SK-N-SH (cell line): ENCODE results near the gene MYH3. TPM values are rescaled to one million over a fixed set of nuclear protein-coding genes. Genes with fewer than 3 reads are reported as not detected.

Source experiments
- CTCF ChIA-PET: fragments of 300-600, 350-600 bp; formaldehyde crosslinking; extraction: SDS; loops from one replicate; lab custom pipeline; 2021; lab: Yijun Ruan, JAX
- POLR2A ChIA-PET: fragments of 350-600 bp; sonication (Branson Sonifier 250); formaldehyde crosslinking; extraction: SDS; loops from one replicate; lab custom pipeline; 2020; ENCODE audit warnings: antibody characterized with exemption, inconsistent platforms; lab: Yijun Ruan, JAX
- DNase-seq: peaks from one replicate; pipeline ENCODE4 v3.0.0; 2012
- H2AFZ ChIP-seq: fragments of 200-600 bp; sonication (generic); 2 replicates; pipeline ENCODE4 v1.8.1; 2016; ENCODE audit warnings: antibody characterized with exemption, mild to moderate bottlenecking, low read depth
- H3F3A ChIP-seq: fragments of 200-600 bp; sonication (generic); replicated peaks from 2 replicates; pipeline ENCODE3; 2016; ENCODE audit warnings: antibody characterized with exemption, mild to moderate bottlenecking; ENCODE audit not compliant: insufficient read depth
- H3K27ac ChIP-seq, 2 experiments: fragments of 200-500 bp in 1 of 2; fragments of 200-600 bp in 1 of 2; sonication (Bioruptor generic) in 1 of 2; sonication (generic), shearing (Covaris generic) in 1 of 2; 2 replicates each; pipeline versions ENCODE4 v1.5.1 to v1.6.1; 2014 to 2016; ENCODE audit warnings: low read depth in 2 of 2, inconsistent platforms in 1 of 2, low read length in 1 of 2, mild to moderate bottlenecking in 1 of 2, mixed read lengths in 1 of 2
- H3K27me3 ChIP-seq: fragments of 200-600 bp; sonication (generic), shearing (Covaris generic); 2 replicates; pipeline ENCODE4 v1.6.1; 2016; ENCODE audit warnings: mixed run types; ENCODE audit not compliant: insufficient read depth
- H3K36me3 ChIP-seq, 2 experiments: fragments of 200-500 bp in 1 of 2; fragments of 200-600 bp in 1 of 2; sonication (Bioruptor generic) in 1 of 2; sonication (generic) in 1 of 2; replicated peaks in 1 of 2; 2 replicates each; pipeline versions ENCODE3 to v1.5.1; 2014 to 2016; ENCODE audit warnings: low read length in 1 of 2, mild to moderate bottlenecking in 1 of 2; ENCODE audit not compliant: insufficient read depth in 2 of 2, control insufficient read depth in 1 of 2
- H3K4me1 ChIP-seq, 2 experiments: fragments of 200-500 bp in 1 of 2; fragments of 200-600 bp in 1 of 2; sonication (Bioruptor generic) in 1 of 2; sonication (generic), shearing (Covaris generic) in 1 of 2; 2 replicates each; pipeline versions ENCODE4 v1.5.1 to v1.6.1; 2014 to 2016; ENCODE audit warnings: low read depth in 1 of 2, low read length in 1 of 2, mixed run types in 1 of 2; ENCODE audit not compliant: insufficient read depth in 2 of 2, control insufficient read depth in 1 of 2
- H3K4me2 ChIP-seq: fragments of 200-600 bp; sonication (generic), shearing (Covaris generic); 2 replicates; pipeline ENCODE4 v1.6.1; 2017; ENCODE audit warnings: mixed run types
- H3K4me3 ChIP-seq, 2 experiments: fragments of 200-500 bp in 1 of 2; fragments of 200-600 bp in 1 of 2; sonication (Bioruptor generic) in 1 of 2; sonication (generic), shearing (Covaris generic) in 1 of 2; 2 replicates each; pipeline versions ENCODE4 v1.5.1 to v1.8.1; 2014 to 2016; ENCODE audit warnings: low read depth in 2 of 2, inconsistent platforms in 1 of 2, low read length in 1 of 2, mild to moderate bottlenecking in 1 of 2, mixed read lengths in 1 of 2, moderate library complexity in 1 of 2
- H3K79me2 ChIP-seq: fragments of 200-600 bp; sonication (generic); 2 replicates; pipeline ENCODE4 v1.8.1; 2017; ENCODE audit warnings: mild to moderate bottlenecking; ENCODE audit not compliant: insufficient read depth
- H3K9ac ChIP-seq: fragments of 200-600 bp; sonication (generic); 2 replicates; pipeline ENCODE4 v1.6.1; 2017; ENCODE audit warnings: mixed run types
- H3K9me2 ChIP-seq: fragments of 200-600 bp; sonication (generic); 2 replicates; pipeline ENCODE4 v1.6.1; 2017; ENCODE audit warnings: mixed run types
- H3K9me3 ChIP-seq: fragments of 200-600 bp; sonication (generic); 2 replicates; pipeline ENCODE4 v1.6.1; 2017; ENCODE audit warnings: mixed run types, mild to moderate bottlenecking, moderate library complexity
- H4K20me1 ChIP-seq: fragments of 200-600 bp; sonication (generic); 2 replicates; pipeline ENCODE4 v1.6.1; 2017; ENCODE audit warnings: mild to moderate bottlenecking, mixed run types; ENCODE audit not compliant: insufficient read depth
- CHD2 ChIP-seq: fragments of 150-350 bp; IDR thresholded peaks from 2 replicates; pipeline ENCODE4 v1.6.1; 2018; ENCODE audit warnings: low read length; ENCODE audit not compliant: partially characterized antibody
- CTCF ChIP-seq: fragments of 200-600 bp; sonication (generic); IDR thresholded peaks from 2 replicates; pipeline ENCODE4 v1.6.1; 2017; ENCODE audit warnings: antibody characterized with exemption, mild to moderate bottlenecking, moderate library complexity
- FOSL2 ChIP-seq: IDR thresholded peaks from 2 replicates; pipeline ENCODE4 v1.4.0; 2012; ENCODE audit warnings: low read depth, mild to moderate bottlenecking, moderate library complexity, borderline replicate concordance
- GABPA ChIP-seq: IDR thresholded peaks from 2 replicates; pipeline ENCODE4 v1.4.0; 2012; ENCODE audit warnings: low read depth, mild to moderate bottlenecking
- IRF3 ChIP-seq: fragments of 150-350 bp; IDR thresholded peaks from 2 replicates; pipeline ENCODE4 v1.6.1; 2016; ENCODE audit warnings: mild to moderate bottlenecking, low read depth, low read length
- NFIC ChIP-seq: IDR thresholded peaks from 2 replicates; pipeline ENCODE4 v1.4.0; 2012; ENCODE audit warnings: borderline replicate concordance
- NRF1 ChIP-seq: IDR thresholded peaks from 2 replicates; pipeline ENCODE4 v1.6.1; 2012; ENCODE audit warnings: low read depth, mild to moderate bottlenecking, low read length
- PBX3 ChIP-seq: IDR thresholded peaks from 2 replicates; pipeline ENCODE4; 2012
- RCOR1 ChIP-seq: fragments of 150-350 bp; IDR thresholded peaks from 2 replicates; pipeline ENCODE4 v1.6.1; 2017; ENCODE audit warnings: antibody characterized with exemption, low read length
- REST ChIP-seq: IDR thresholded peaks from 2 replicates; pipeline ENCODE4 v1.6.1; 2012; ENCODE audit warnings: mild to moderate bottlenecking, low read depth, low read length, moderate library complexity
- RXRA ChIP-seq: IDR thresholded peaks from 2 replicates; pipeline ENCODE4 v1.4.0; 2012; ENCODE audit warnings: low read depth, mild to moderate bottlenecking, borderline replicate concordance
- SMC3 ChIP-seq: IDR thresholded peaks from 2 replicates; pipeline ENCODE4 v1.6.1; 2012; ENCODE audit warnings: low read depth, low read length, improper control_type of control experiment
- TAF1 ChIP-seq: IDR thresholded peaks from 2 replicates; pipeline ENCODE4 v1.6.1; 2012; ENCODE audit warnings: low read depth, mild to moderate bottlenecking, low read length, moderate library complexity, borderline replicate concordance
- TCF12 ChIP-seq: IDR thresholded peaks from 2 replicates; pipeline ENCODE4 v1.4.0; 2012
- USF1 ChIP-seq: IDR thresholded peaks from 2 replicates; pipeline ENCODE4 v1.4.0; 2012; ENCODE audit warnings: low read depth, borderline replicate concordance
- USF2 ChIP-seq: fragments of 150-350 bp; IDR thresholded peaks from 2 replicates; pipeline ENCODE4 v1.6.1; 2017; ENCODE audit warnings: antibody characterized with exemption, low read length, low read depth, borderline replicate concordance
- YY1 ChIP-seq: IDR thresholded peaks from 2 replicates; pipeline ENCODE4 v1.4.0; 2012; ENCODE audit warnings: low read depth, mild to moderate bottlenecking
- ZBTB33 ChIP-seq: IDR thresholded peaks from 2 replicates; pipeline ENCODE4 v1.4.0; 2012; ENCODE audit warnings: low read depth, borderline replicate concordance
- WGBS: methylation state at CpG from one replicate; pipeline ENCODE4 v1.1.6; 2017; ENCODE audit warnings: low lambda C conversion rate; 5-methylcytosine and 5-hydroxymethylcytosine counted together
- polyA plus RNA-seq, 3 experiments: library from polyadenylated mRNA; depleted of rRNA; stranded (reverse); fragments of >200 nt; gene quantifications; 2 replicates each; pipeline ENCODE4 v1.2.3, GENCODE V29; 2012

MYH3 gene
- polyA plus RNA-seq, 1 of the 3 experiments (the other 2 are of a cell fraction), result 2.7 TPM

GRCh38 chr17:10697092-10698081, 40.3 kb upstream of the MYH3 start, which contains the start of the genes ADPRM and SCO1:
ADPRM (plus strand) TSS chr17:10697594; CDS start chr17:10704927, 7,333 bp downstream.
SCO1 (minus strand) TSS chr17:10697533; CDS start chr17:10697507, 26 bp downstream.
- H3K9me2 ChIP-seq, result no peaks in the 10 kb centered on the region
- peak within 1 kb of the TSS; percentile 76 for H3K4me2 ChIP-seq
- ChIA-PET CTCF (interaction anchor here (1.0 to 2.1 kb wide), 7 partner anchors 33 to 947 kb away, joined by 3 to 10 read pairs (median 5); partner anchors contain the start of gene TMEM220), POLR2A (no interaction called here)
- peak within 1 kb of the TSS; percentile 90 for H2AFZ ChIP-seq
- peak within 1 kb of the TSS; percentile 93 to 94 for H3K27ac ChIP-seq
- peaks cover 29 to 34% of the 10 kb centered on the region in 2 experiments for H3K36me3 ChIP-seq
- H3K9ac ChIP-seq, result peak within 1 kb of the TSS; percentile 85
- no peaks in the 10 kb centered on the region for H3K27me3 ChIP-seq
- H3K4me1 ChIP-seq, result peaks cover 7 to 8% of the 10 kb centered on the region in 2 experiments; a peak in 3 of 4 replicates
- peak; percentile 95 for DNase-seq
- peak within 1 kb of the TSS; percentile 76 to 99 for H3K4me3 ChIP-seq
- peaks cover 9% of the 10 kb centered on the region; the same call in 1 of the 2 replicates for H4K20me1 ChIP-seq
- peaks cover 7% of the 10 kb centered on the region for H3F3A ChIP-seq
- peaks cover 91% of the 10 kb centered on the region for H3K79me2 ChIP-seq
- under 1% methylated on average over 20 of the region's 84 CpGs for WGBS
- H3K9me3 ChIP-seq, result no peaks in the 10 kb centered on the region
- TF ChIP-seq PBX3 (peak; percentile 19; the same call in 1 of the 2 replicates), CHD2 (peak; percentile 61), FOSL2 (peak; percentile 53; the same call in 1 of the 2 replicates), YY1 (peak; percentile 80), RCOR1 (no peak), RXRA (peak; percentile 29; the same call in 1 of the 2 replicates), TCF12 (peak; percentile 3; the same call in 1 of the 2 replicates), ZBTB33 (0 out of 2 replicates have a peak, but pooled peaks have one; percentile 16), IRF3 (no peak), GABPA (peak; percentile 97), NRF1 (peak; percentile 38), REST (no peak), USF1 (peak; percentile 21; the same call in 1 of the 2 replicates), USF2 (no peak), CTCF (peak; percentile 47), TAF1 (peak; percentile 91), NFIC (peak; percentile 58), SMC3 (no peak)
